HepG2 (cell line): Measurements from ENCODE around the gene PKP3. TPM values are rescaled to one million over a fixed set of nuclear protein-coding genes. Genes with fewer than 3 reads are reported as not detected.
A peak's percentile ranks its signal among the peaks of the same experiment; 100 is the strongest.

Experiments
- ATAC-seq: fragments of 200-7000 bp; cut with Tn5 transposase; 3 replicates; pipeline ENCODE4 v1.9.1; 2020; ENCODE audit warnings: mild to moderate bottlenecking, moderate library complexity
- BruUV-seq: library from RNA; stranded (reverse); fragments of 400-500 nt; replicated peaks from 2 replicates; lab custom pipeline; 2021; lab: Mats Ljungman, UMichigan
- CTCF ChIA-PET: fragments of 300-600 bp; formaldehyde crosslinking; extraction: SDS; loops from one replicate; lab custom pipeline; 2021; ENCODE audit warnings: low total read pairs, inconsistent platforms, low intra/inter-chr PET ratio; lab: Yijun Ruan, JAX
- POLR2A ChIA-PET: fragments of 350-600 bp; sonication (Branson Sonifier 250); formaldehyde crosslinking; loops from one replicate; lab custom pipeline; 2020; ENCODE audit warnings: antibody characterized with exemption, inconsistent platforms; lab: Yijun Ruan, JAX
- DNase-seq: peaks from one replicate; pipeline ENCODE4 v3.0.0-alpha.2; 2015; ENCODE audit warnings: low spot score
- FAIRE-seq: peaks from 3 replicates; lab custom pipeline; 2011; peaks lifted over from hg19 to GRCh38; lab: Jason Lieb, UNC
- H2AFZ ChIP-seq: one replicate; pipeline ENCODE4 v1.6.1; 2011; ENCODE audit warnings: low read length, inconsistent platforms
- H3K27ac ChIP-seq: fragments of 300-600 bp; 3 replicates; pipeline ENCODE4 v1.8.0; 2011; ENCODE audit warnings: mixed run types, mild to moderate bottlenecking, mixed read lengths, low read length, inconsistent platforms; ENCODE audit not compliant: insufficient read depth; ENCODE audit errors: extremely low read length
- H3K27me3 ChIP-seq, 2 experiments: fragments of 200-600 bp in 1 of 2; 2 replicates in 1 of 2; 3 replicates in 1 of 2; pipeline versions ENCODE4 v1.6.0 to v1.8.0; 2011; ENCODE audit warnings: low read length in 2 of 2, mild to moderate bottlenecking in 2 of 2, moderate library complexity in 2 of 2, inconsistent platforms in 1 of 2; ENCODE audit not compliant: insufficient read depth in 2 of 2, control insufficient read depth in 1 of 2
- H3K36me3 ChIP-seq, 2 experiments: fragments of 200-600 bp in 1 of 2; replicated peaks in 1 of 2; 2 replicates in 1 of 2; 3 replicates in 1 of 2; pipeline versions ENCODE4 v1.5.1 to v1.8.0; 2011; ENCODE audit warnings: low read length in 2 of 2, inconsistent platforms in 1 of 2; ENCODE audit not compliant: insufficient read depth in 2 of 2, control insufficient read depth in 1 of 2
- H3K4me1 ChIP-seq: 2 replicates; pipeline ENCODE4 v1.5.1; 2012; ENCODE audit warnings: low read length, inconsistent platforms; ENCODE audit not compliant: insufficient read depth
- H3K4me2 ChIP-seq: 2 replicates; pipeline ENCODE4 v1.6.0; 2011; ENCODE audit warnings: low read depth, low read length, inconsistent platforms
- H3K4me3 ChIP-seq, 3 experiments: fragments of 200-600 bp in 1 of 3; sonication (generic), shearing (Covaris generic) in 1 of 3; replicated peaks in 1 of 3; 2 replicates each; pipeline ENCODE4 v1.5.1; 2011 to 2016; ENCODE audit warnings: low read length in 3 of 3, inconsistent platforms in 2 of 3, low read depth in 2 of 3, mild to moderate bottlenecking in 2 of 3, control low read depth in 1 of 3, mixed read lengths in 1 of 3; ENCODE audit not compliant: insufficient read depth in 1 of 3
- H3K79me2 ChIP-seq: one replicate; pipeline ENCODE4 v1.6.1; 2011; ENCODE audit warnings: low read length, inconsistent platforms; ENCODE audit not compliant: insufficient read depth
- H3K9ac ChIP-seq: 2 replicates; pipeline ENCODE4 v1.6.0; 2011; ENCODE audit warnings: mild to moderate bottlenecking, low read depth, low read length, inconsistent platforms; ENCODE audit not compliant: insufficient read depth
- H3K9me3 ChIP-seq: 2 replicates; pipeline ENCODE4 v1.5.1; 2012; ENCODE audit warnings: mild to moderate bottlenecking, low read length
- H4K20me1 ChIP-seq: 2 replicates; pipeline ENCODE4 v1.6.0; 2011; ENCODE audit warnings: inconsistent platforms, mild to moderate bottlenecking, low read length, moderate library complexity; ENCODE audit not compliant: insufficient read depth
- CEBPG ChIP-seq: IDR thresholded peaks from 2 replicates; pipeline ENCODE4 v1.6.1; 2016
- ERF ChIP-seq: IDR thresholded peaks from 2 replicates; pipeline ENCODE4 v1.6.1; 2018; ENCODE audit warnings: missing biosample characterization, missing genetic modification reagents
- SMARCC2 ChIP-seq: fragments of 450-650 bp; IDR thresholded peaks from 2 replicates; pipeline ENCODE4 v1.6.1; 2017; ENCODE audit warnings: antibody characterized with exemption, mild to moderate bottlenecking
- ZFP90 ChIP-seq: sonication (generic); formaldehyde crosslinking; IDR thresholded peaks from 2 replicates; pipeline ENCODE4 v1.8.0; 2022; ENCODE audit warnings: missing genetic modification reagents, mild to moderate bottlenecking, inconsistent platforms, borderline replicate concordance
- ZNF225 ChIP-seq: sonication (generic); formaldehyde crosslinking; IDR thresholded peaks from 2 replicates; pipeline ENCODE4 v1.4.0; 2020; ENCODE audit warnings: mild to moderate bottlenecking, missing genetic modification reagents
- ZNF280D ChIP-seq: sonication (generic); formaldehyde crosslinking; IDR thresholded peaks from 2 replicates; pipeline ENCODE4 v1.5.1; 2020; ENCODE audit warnings: mild to moderate bottlenecking, missing genetic modification reagents
- ZNF33A ChIP-seq: sonication (generic); formaldehyde crosslinking; IDR thresholded peaks from 2 replicates; pipeline ENCODE4 v1.5.1; 2020; ENCODE audit warnings: missing genetic modification reagents, mild to moderate bottlenecking, moderate library complexity, borderline replicate concordance
- ZNF543 ChIP-seq: sonication (generic); formaldehyde crosslinking; IDR thresholded peaks from 2 replicates; pipeline ENCODE4 v1.4.0; 2020; ENCODE audit warnings: mild to moderate bottlenecking, missing genetic modification reagents
- WGBS: methylation state at CpG from one replicate; pipeline ENCODE4 v1.1.6; 2017; ENCODE audit warnings: low lambda C conversion rate; 5-methylcytosine and 5-hydroxymethylcytosine counted together
- in situ Hi-C: cut with HindIII; loops from 2 replicates; pipeline ENCODE4 v1.10.0; 2017; ENCODE audit warnings: low pct_unique_long_range_greater_than_20kb; ENCODE audit not compliant: extremely low pct_ligation_motif_present
- intact Hi-C: fragments of 100-400 bp; cut with micrococcal nuclease; formaldehyde crosslinking; loops from one replicate; pipeline ENCODE4 v1.10.0; 2022; ENCODE audit not compliant: unreplicated experiment
- polyA plus RNA-seq, 8 experiments: library from polyadenylated mRNA; depleted of rRNA in 3 of 8; stranded (reverse) in 7 of 8; unstranded in 1 of 8; fragments of >200 nt; fragmentation: Illumina TruSeq in 4 of 8; extraction: Trizol in 4 of 8; gene quantifications; 2 replicates each; pipeline versions ENCODE4 v1.2.1 to v1.2.3, GENCODE V29; 2011 to 2016; ENCODE audit warnings: low read depth in 4 of 8, missing spikeins in 1 of 8, mixed read lengths in 1 of 8; ENCODE audit not compliant: insufficient read depth in 1 of 8
- total RNA-seq, 5 experiments: library from RNA; depleted of rRNA; stranded (reverse); fragments of >200 nt; fragmentation: Illumina TruSeq; extraction: Trizol; gene quantifications; 2 replicates each; pipeline ENCODE4 v1.2.3, GENCODE V29; 2016; ENCODE audit warnings: low read depth in 1 of 5
- TF ChIP-seq, protein P1 (sequence below): sonication (generic); formaldehyde crosslinking; IDR thresholded peaks from 2 replicates; pipeline ENCODE4 v1.4.0; 2020; ENCODE audit warnings: missing genetic modification reagents, borderline replicate concordance
- TF ChIP-seq, protein P2 (sequence below), 2 experiments: sonication (generic) in 1 of 2; formaldehyde crosslinking in 1 of 2; IDR thresholded peaks; 2 replicates each; pipeline versions ENCODE4 v1.6.1 to v1.9.0; 2014 to 2022; ENCODE audit warnings: antibody characterized with exemption in 1 of 2, borderline replicate concordance in 1 of 2, inconsistent platforms in 1 of 2, low read depth in 1 of 2, missing genetic modification reagents in 1 of 2

PKP3 gene
- total and polyA plus RNA-seq, 2 of the 13 experiments (the other 11 are each of a cell fraction or from before 2014, with no cell fraction given) = 18.0 to 28.7 TPM

- H3K27ac ChIP-seq = peak overlapping the region; percentile 75
- H3K4me2 ChIP-seq = no peak overlapping the region; the same call in 1 of the 2 replicates
- 96% methylated on average over 9 of the region's 41 CpGs for WGBS
- no peaks in the 10 kb centered on the region for H3K79me2 ChIP-seq
- peaks cover 50% of the 10 kb centered on the region for H3K4me1 ChIP-seq
- 0 out of 2 replicates have a peak, but pooled peaks cover 4% of the 10 kb centered on the region for H4K20me1 ChIP-seq
- H3K36me3 ChIP-seq = peaks cover 0 to 11% of the 10 kb centered on the region in 2 experiments; a peak in 2 of 5 replicates
- no peak for ATAC-seq
- peak overlapping the region; percentile 50 for H3K9ac ChIP-seq
- DNase-seq = no peak
- CTCF ChIA-PET = no interaction called here
- in situ Hi-C loops = no loop called here
- H3K27me3 ChIP-seq = peaks cover 0 to 3% of the 10 kb centered on the region in 2 experiments; a peak in 2 of 5 replicates
- no peak overlapping the region for H2AFZ ChIP-seq
- BruUV-seq = no TSS peak
- intact Hi-C loops = no loop called here
- no peak for FAIRE-seq
- H3K9me3 ChIP-seq = no peaks in the 10 kb centered on the region
- peak overlapping the region in 1 of 3 experiments; percentile 18; a peak in 1 of 6 replicates for H3K4me3 ChIP-seq
- POLR2A ChIA-PET = interaction anchor here (1.7 kb wide), 1 partner anchor 21 kb away, joined by 4 read pairs; the partner anchor contains the start of gene PKP3
- TF ChIP-seq ZNF543 (CRISPR knock-in tag) = 0 out of 2 replicates have a peak, but pooled peaks have one; percentile 45
- TF ChIP-seq ZFP90 (CRISPR knock-in tag) = no peak
- no peak for TF ChIP-seq ZNF225
- no peak for TF ChIP-seq ERF (CRISPR knock-in tag)
- TF ChIP-seq, protein P1, sequence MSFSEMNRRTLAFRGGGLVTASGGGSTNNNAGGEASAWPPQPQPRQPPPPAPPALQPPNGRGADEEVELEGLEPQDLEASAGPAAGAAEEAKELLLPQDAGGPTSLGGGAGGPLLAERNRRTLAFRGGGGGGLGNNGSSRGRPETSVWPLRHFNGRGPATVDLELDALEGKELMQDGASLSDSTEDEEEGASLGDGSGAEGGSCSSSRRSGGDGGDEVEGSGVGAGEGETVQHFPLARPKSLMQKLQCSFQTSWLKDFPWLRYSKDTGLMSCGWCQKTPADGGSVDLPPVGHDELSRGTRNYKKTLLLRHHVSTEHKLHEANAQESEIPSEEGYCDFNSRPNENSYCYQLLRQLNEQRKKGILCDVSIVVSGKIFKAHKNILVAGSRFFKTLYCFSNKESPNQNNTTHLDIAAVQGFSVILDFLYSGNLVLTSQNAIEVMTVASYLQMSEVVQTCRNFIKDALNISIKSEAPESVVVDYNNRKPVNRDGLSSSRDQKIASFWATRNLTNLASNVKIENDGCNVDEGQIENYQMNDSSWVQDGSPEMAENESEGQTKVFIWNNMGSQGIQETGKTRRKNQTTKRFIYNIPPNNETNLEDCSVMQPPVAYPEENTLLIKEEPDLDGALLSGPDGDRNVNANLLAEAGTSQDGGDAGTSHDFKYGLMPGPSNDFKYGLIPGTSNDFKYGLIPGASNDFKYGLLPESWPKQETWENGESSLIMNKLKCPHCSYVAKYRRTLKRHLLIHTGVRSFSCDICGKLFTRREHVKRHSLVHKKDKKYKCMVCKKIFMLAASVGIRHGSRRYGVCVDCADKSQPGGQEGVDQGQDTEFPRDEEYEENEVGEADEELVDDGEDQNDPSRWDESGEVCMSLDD (CRISPR knock-in tag) = no peak
- no peak for TF ChIP-seq SMARCC2
- no peak for TF ChIP-seq ZNF280D (CRISPR knock-in tag)
- TF ChIP-seq ZNF33A (CRISPR knock-in tag) = no peak
- no peak for TF ChIP-seq CEBPG (CRISPR knock-in tag)
- TF ChIP-seq, protein P2, sequence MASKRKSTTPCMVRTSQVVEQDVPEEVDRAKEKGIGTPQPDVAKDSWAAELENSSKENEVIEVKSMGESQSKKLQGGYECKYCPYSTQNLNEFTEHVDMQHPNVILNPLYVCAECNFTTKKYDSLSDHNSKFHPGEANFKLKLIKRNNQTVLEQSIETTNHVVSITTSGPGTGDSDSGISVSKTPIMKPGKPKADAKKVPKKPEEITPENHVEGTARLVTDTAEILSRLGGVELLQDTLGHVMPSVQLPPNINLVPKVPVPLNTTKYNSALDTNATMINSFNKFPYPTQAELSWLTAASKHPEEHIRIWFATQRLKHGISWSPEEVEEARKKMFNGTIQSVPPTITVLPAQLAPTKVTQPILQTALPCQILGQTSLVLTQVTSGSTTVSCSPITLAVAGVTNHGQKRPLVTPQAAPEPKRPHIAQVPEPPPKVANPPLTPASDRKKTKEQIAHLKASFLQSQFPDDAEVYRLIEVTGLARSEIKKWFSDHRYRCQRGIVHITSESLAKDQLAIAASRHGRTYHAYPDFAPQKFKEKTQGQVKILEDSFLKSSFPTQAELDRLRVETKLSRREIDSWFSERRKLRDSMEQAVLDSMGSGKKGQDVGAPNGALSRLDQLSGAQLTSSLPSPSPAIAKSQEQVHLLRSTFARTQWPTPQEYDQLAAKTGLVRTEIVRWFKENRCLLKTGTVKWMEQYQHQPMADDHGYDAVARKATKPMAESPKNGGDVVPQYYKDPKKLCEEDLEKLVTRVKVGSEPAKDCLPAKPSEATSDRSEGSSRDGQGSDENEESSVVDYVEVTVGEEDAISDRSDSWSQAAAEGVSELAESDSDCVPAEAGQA (IDR thresholded peaks at IDR 0.05; ENCODE audit: low read depth) = no peak
- TF ChIP-seq, protein P2 (CRISPR knock-in tag; IDR thresholded peaks at IDR 0.05; ENCODE audit: borderline replicate concordance) = no peak
Observed at GRCh38 chr11:372809-373715, 20.9 kb upstream of the PKP3 start.
